GM12801 (cell line): Measurements from ENCODE around the gene PCDHGB4.

Experiments used
- TF ChIP-seq, protein P1 (sequence below): IDR thresholded peaks from one replicate; pipeline ENCODE4 v1.5.1; 2011; ENCODE audit warnings: control low read depth; ENCODE audit not compliant: insufficient read length; ENCODE audit errors: extremely low read depth

PCDHGB4 gene

DNA sequence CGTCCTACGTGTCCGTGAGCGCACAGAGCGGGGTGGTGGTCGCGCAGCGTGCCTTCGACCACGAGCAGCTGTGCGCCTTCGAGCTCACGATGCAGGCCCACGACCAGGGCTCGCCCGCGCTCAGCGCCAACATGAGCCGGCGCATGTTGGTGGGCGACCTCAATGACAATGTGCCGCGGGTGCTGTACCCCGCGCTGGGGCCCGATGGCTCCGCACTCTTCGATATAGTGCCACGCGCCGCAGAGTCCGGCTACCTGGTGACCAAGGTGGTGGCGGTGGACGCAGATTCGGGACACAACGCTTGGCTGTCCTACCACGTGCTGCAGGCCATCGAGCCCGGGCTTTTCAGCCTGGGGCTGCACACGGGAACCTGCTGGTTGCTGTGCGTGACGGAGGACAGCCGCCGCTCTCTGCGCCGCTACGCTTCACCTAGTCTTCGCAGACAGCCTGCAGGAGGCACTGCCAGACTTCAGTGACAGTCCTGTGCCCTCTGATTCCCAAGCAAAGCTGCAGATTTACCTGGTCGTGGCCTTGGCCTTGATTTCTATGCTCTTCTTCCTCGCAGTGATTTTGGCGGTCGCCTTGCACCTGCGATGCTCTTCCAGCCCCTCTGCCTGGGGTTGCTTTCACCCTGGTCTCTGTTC, 40.4 kb downstream of the PCDHGB4 start:
- TF ChIP-seq, protein P1, sequence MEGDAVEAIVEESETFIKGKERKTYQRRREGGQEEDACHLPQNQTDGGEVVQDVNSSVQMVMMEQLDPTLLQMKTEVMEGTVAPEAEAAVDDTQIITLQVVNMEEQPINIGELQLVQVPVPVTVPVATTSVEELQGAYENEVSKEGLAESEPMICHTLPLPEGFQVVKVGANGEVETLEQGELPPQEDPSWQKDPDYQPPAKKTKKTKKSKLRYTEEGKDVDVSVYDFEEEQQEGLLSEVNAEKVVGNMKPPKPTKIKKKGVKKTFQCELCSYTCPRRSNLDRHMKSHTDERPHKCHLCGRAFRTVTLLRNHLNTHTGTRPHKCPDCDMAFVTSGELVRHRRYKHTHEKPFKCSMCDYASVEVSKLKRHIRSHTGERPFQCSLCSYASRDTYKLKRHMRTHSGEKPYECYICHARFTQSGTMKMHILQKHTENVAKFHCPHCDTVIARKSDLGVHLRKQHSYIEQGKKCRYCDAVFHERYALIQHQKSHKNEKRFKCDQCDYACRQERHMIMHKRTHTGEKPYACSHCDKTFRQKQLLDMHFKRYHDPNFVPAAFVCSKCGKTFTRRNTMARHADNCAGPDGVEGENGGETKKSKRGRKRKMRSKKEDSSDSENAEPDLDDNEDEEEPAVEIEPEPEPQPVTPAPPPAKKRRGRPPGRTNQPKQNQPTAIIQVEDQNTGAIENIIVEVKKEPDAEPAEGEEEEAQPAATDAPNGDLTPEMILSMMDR: no peak

DNA sequence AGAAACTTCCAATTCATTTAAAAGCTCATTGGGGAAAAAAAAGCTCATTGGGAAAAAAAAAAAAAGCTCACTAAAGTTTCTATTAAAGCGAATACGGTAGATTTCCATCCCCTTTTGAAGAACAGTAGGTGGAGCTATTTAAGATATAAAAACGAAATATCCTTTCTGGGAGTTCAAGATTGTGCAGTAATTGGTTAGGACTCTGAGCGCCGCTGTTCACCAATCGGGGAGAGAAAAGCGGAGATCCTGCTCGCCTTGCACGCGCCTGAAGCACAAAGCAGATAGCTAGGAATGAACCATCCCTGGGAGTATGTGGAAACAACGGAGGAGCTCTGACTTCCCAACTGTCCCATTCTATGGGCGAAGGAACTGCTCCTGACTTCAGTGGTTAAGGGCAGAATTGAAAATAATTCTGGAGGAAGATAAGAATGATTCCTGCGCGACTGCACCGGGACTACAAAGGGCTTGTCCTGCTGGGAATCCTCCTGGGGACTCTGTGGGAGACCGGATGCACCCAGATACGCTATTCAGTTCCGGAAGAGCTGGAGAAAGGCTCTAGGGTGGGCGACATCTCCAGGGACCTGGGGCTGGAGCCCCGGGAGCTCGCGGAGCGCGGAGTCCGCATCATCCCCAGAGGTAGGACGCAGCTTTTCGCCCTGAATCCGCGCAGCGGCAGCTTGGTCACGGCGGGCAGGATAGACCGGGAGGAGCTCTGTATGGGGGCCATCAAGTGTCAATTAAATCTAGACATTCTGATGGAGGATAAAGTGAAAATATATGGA, 43.0 kb downstream of the PCDHGB4 start, which contains the start of gene PCDHGA12:
PCDHGA12 (plus strand) TSS at position 176 of the 782 bp plus-strand sequence; CDS start at position 429, 253 bp downstream.
- TF ChIP-seq, protein P1: no peak

DNA sequence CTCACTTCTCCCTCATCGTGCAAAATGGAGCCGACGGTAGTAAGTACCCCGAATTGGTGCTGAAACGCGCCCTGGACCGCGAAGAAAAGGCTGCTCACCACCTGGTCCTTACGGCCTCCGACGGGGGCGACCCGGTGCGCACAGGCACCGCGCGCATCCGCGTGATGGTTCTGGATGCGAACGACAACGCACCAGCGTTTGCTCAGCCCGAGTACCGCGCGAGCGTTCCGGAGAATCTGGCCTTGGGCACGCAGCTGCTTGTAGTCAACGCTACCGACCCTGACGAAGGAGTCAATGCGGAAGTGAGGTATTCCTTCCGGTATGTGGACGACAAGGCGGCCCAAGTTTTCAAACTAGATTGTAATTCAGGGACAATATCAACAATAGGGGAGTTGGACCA, 43.8 kb downstream of the PCDHGB4 start:
- TF ChIP-seq, protein P1: no peak

DNA sequence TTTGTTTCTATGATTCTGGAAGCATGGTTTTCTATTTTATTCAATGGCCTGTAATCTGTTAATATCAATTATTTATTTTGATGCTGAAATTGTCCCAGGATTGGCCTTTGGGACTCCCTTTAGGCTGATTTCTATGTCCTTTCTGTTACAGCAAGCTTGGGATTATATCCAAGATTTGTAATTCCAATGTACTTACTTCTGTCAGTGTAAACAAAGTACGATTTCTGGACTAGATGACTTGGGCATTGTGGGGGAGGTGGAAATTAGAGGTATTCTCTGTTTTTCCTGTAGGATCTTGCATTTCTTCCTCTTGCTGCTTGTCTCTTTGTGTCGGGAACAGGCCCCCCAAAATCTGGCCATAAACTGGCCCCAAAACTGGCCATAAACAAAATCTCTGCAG, 46.5 kb downstream of the PCDHGB4 start:
- TF ChIP-seq, protein P1: no peak

DNA sequence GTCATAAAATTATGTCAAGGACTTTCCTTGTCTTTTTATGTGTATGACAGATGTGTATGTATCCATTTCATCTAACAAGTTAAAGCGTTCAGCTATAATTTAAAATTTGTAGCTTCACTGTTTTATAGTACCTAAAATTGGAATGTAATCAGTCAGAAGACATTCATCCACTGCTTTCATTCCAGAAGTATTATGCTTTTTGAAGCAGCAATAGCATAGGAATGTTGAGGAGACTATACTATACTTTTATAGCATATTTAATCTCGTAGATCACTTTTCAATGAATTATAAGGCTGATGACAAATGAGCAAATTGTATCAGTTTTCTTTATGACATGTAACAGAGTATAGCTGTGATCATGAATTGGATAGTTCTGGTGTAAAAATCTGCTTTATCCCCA, 49.7 kb downstream of the PCDHGB4 start:
- TF ChIP-seq, protein P1: no peak

DNA sequence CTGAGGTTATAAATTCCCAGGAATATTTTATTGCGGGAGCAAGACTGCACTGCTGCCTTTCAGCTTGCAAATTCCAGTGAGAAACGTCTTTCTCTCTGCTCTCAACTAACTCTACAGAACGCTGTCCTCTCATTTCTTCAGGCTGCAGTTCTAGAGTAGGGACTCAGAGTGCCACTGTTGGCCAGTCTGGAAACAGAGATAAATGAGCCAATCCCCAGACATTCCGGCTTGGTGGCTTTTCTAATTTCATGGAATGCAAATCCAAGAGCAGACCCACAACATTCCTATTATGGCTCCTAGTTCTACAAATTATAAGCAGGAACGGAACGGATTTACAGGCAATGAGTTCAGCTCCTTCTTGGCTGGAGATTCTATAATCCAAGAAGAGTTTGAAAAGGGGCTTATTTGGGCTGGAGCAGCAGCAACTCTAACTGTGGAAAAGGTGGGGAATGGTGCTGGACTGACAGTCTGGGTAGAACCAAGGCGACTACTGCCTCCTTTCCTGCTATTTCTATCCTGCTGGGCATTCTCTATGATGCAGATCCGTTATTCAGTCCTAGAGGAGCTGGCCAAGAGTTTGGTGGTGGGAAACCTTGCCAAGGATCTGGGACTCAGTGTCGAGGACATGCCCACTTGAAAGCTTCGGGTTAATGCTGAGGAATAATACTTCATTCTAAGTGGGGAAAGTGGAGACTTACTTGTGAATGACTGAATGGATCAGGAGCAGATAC, 52.1 kb downstream of the PCDHGB4 start:
- TF ChIP-seq, protein P1: no peak
